H9 (cell line): ENCODE data around the gene PTX3. TPM values are rescaled to one million over a fixed set of nuclear protein-coding genes. Genes with fewer than 3 reads are reported as not detected.

Experiments used
- DNase-seq: peaks from one replicate; pipeline ENCODE4 v3.0.0-alpha.2; 2017
- H2AFZ ChIP-seq: one replicate; pipeline ENCODE4 v1.6.1; 2013; ENCODE audit warnings: mild to moderate bottlenecking, low read length, control low read depth, moderate library complexity
- H2AK5ac ChIP-seq: 2 replicates; pipeline ENCODE4 v1.6.1; 2013; ENCODE audit warnings: low read length, control low read depth, mixed read lengths; ENCODE audit not compliant: insufficient read length
- H2BK120ac ChIP-seq: one replicate; pipeline ENCODE4 v1.6.1; 2013; ENCODE audit warnings: low read depth, mild to moderate bottlenecking, low read length, control low read depth, inconsistent platforms; ENCODE audit not compliant: poor library complexity, severe bottlenecking
- H2BK12ac ChIP-seq: 2 replicates; pipeline ENCODE4 v1.6.1; 2013; ENCODE audit warnings: low read length, control low read depth, mixed read lengths, low read depth; ENCODE audit not compliant: insufficient read length
- H2BK15ac ChIP-seq: 2 replicates; pipeline ENCODE4 v1.6.1; 2013; ENCODE audit warnings: low read depth, low read length, control low read depth
- H2BK20ac ChIP-seq: one replicate; pipeline ENCODE4 v1.6.1; 2013; ENCODE audit warnings: low read depth, mild to moderate bottlenecking, low read length, control low read depth, inconsistent platforms; ENCODE audit not compliant: poor library complexity, severe bottlenecking
- H2BK5ac ChIP-seq: 2 replicates; pipeline ENCODE4 v1.6.1; 2013; ENCODE audit warnings: low read length, control low read depth, mixed read lengths; ENCODE audit not compliant: insufficient read length
- H3K14ac ChIP-seq: 2 replicates; pipeline ENCODE4 v1.6.1; 2013; ENCODE audit warnings: low read length, control low read depth; ENCODE audit not compliant: insufficient read depth
- H3K18ac ChIP-seq: 2 replicates; pipeline ENCODE4 v1.6.1; 2013; ENCODE audit warnings: low read depth, mild to moderate bottlenecking, mixed read lengths, low read length, control low read depth; ENCODE audit not compliant: insufficient read length
- H3K23ac ChIP-seq: 2 replicates; pipeline ENCODE4 v1.6.1; 2013; ENCODE audit warnings: low read length, control low read depth, mixed read lengths, low read depth; ENCODE audit not compliant: insufficient read length
- H3K23me2 ChIP-seq: 2 replicates; pipeline ENCODE4 v1.6.1; 2013; ENCODE audit warnings: low read depth, mild to moderate bottlenecking, mixed read lengths, low read length, control low read depth; ENCODE audit not compliant: insufficient read length, poor library complexity, severe bottlenecking
- H3K27ac ChIP-seq: 2 replicates; pipeline ENCODE4 v1.5.1; 2013; ENCODE audit warnings: low read length, control low read depth, mixed read lengths, low read depth; ENCODE audit not compliant: insufficient read length
- H3K27me3 ChIP-seq: 2 replicates; pipeline ENCODE4 v1.6.1; 2013; ENCODE audit warnings: low read length, control low read depth, inconsistent platforms; ENCODE audit not compliant: insufficient read depth
- H3K4ac ChIP-seq: 2 replicates; pipeline ENCODE4 v1.6.1; 2013; ENCODE audit warnings: low read depth, mild to moderate bottlenecking, control low read depth, inconsistent platforms, low read length, moderate library complexity
- H3K4me1 ChIP-seq: 2 replicates; pipeline ENCODE4 v1.6.1; 2013; ENCODE audit warnings: low read length, control low read depth, inconsistent platforms; ENCODE audit not compliant: insufficient read depth
- H3K4me2 ChIP-seq: 2 replicates; pipeline ENCODE4 v1.6.1; 2013; ENCODE audit warnings: low read length, control low read depth, mixed read lengths; ENCODE audit not compliant: insufficient read length, insufficient read depth
- H3K56ac ChIP-seq: 2 replicates; pipeline ENCODE4 v1.6.1; 2013; ENCODE audit warnings: low read depth, mild to moderate bottlenecking, mixed read lengths, low read length, control low read depth; ENCODE audit not compliant: insufficient read length
- H3K79me1 ChIP-seq: 2 replicates; pipeline ENCODE4 v1.6.1; 2013; ENCODE audit warnings: low read depth, mild to moderate bottlenecking, moderate library complexity, low read length, control low read depth, inconsistent platforms; ENCODE audit not compliant: insufficient read depth, poor library complexity, severe bottlenecking
- H3K79me2 ChIP-seq: 2 replicates; pipeline ENCODE4 v1.6.1; 2013; ENCODE audit warnings: low read length, control low read depth, inconsistent platforms; ENCODE audit not compliant: insufficient read depth
- H3K9ac ChIP-seq: 2 replicates; pipeline ENCODE4 v1.6.1; 2013; ENCODE audit warnings: low read length, control low read depth, mixed read lengths; ENCODE audit not compliant: insufficient read length; ENCODE audit errors: extremely low read depth
- H3K9me3 ChIP-seq: one replicate; pipeline ENCODE4 v1.6.1; 2013; ENCODE audit warnings: low read depth, low read length, inconsistent platforms; ENCODE audit not compliant: control insufficient read depth
- H3T11ph ChIP-seq: one replicate; pipeline ENCODE4 v1.6.1; 2013; ENCODE audit warnings: mild to moderate bottlenecking, low read length, control low read depth, inconsistent platforms
- H4K20me1 ChIP-seq: one replicate; pipeline ENCODE4 v1.6.1; 2013; ENCODE audit not compliant: control insufficient read depth, insufficient read length, insufficient read depth
- H4K5ac ChIP-seq: 2 replicates; pipeline ENCODE4 v1.6.1; 2013; ENCODE audit warnings: low read depth, mild to moderate bottlenecking, mixed read lengths, low read length, control low read depth; ENCODE audit not compliant: insufficient read length
- H4K8ac ChIP-seq: replicated peaks from 2 replicates; pipeline ENCODE4 v1.6.1; 2013; ENCODE audit warnings: low read length, control low read depth, mixed read lengths, low read depth; ENCODE audit not compliant: insufficient read length
- H4K91ac ChIP-seq: 2 replicates; pipeline ENCODE4 v1.6.1; 2013; ENCODE audit warnings: low read depth, mild to moderate bottlenecking, moderate library complexity, mixed read lengths, low read length, control low read depth; ENCODE audit not compliant: insufficient read length
- H3K27ac Mint-ChIP-seq, 3 experiments: 2 replicates in 2 of 3; 3 replicates in 1 of 3; pipeline ENCODE4 v1.8.0; 2020 to 2021; ENCODE audit warnings: mixed read lengths in 3 of 3, mild to moderate bottlenecking in 1 of 3, moderate library complexity in 1 of 3
- H3K27me3 Mint-ChIP-seq: 2 replicates; pipeline ENCODE4 v1.8.0; 2021; ENCODE audit warnings: low read depth, mild to moderate bottlenecking, moderate library complexity, mixed read lengths
- H3K36me3 Mint-ChIP-seq, 3 experiments: 2 replicates in 2 of 3; 3 replicates in 1 of 3; pipeline ENCODE4 v1.8.0; 2020 to 2021; ENCODE audit warnings: low read depth in 3 of 3, mixed read lengths in 3 of 3; ENCODE audit not compliant: insufficient read depth in 1 of 3
- H3K4me1 Mint-ChIP-seq, 2 experiments: 2 replicates each; pipeline ENCODE4 v1.8.0; 2020; ENCODE audit warnings: mixed read lengths in 2 of 2
- H3K4me3 Mint-ChIP-seq, 2 experiments: 2 replicates in 1 of 2; 3 replicates in 1 of 2; pipeline ENCODE4 v1.8.0; 2020 to 2021; ENCODE audit warnings: mild to moderate bottlenecking in 2 of 2, mixed read lengths in 2 of 2, moderate library complexity in 1 of 2
- H3K9me3 Mint-ChIP-seq, 2 experiments: 2 replicates in 1 of 2; 3 replicates in 1 of 2; pipeline ENCODE4 v1.8.0; 2020; ENCODE audit warnings: mild to moderate bottlenecking in 2 of 2, mixed read lengths in 2 of 2, moderate library complexity in 1 of 2
- WGBS: extraction: QIAGEN DNeasy Blood & Tissue Kit; methylation state at CpG from one replicate; pipeline ENCODE4 v1.1.7; 2013; ENCODE audit warnings: missing lambda C conversion rate, low lambda C conversion rate, mixed read lengths; ENCODE audit not compliant: insufficient read length; ENCODE audit errors: extremely low coverage; 5-methylcytosine and 5-hydroxymethylcytosine counted together
- total RNA-seq: library from RNA; stranded (reverse); gene quantifications from 2 replicates; pipeline ENCODE4 v1.2.1, GENCODE V29; 2021
- TF ChIP-seq, protein P1 (sequence below): fragments of 200-600 bp; sonication (generic); conservative IDR thresholded peaks from 3 replicates; pipeline ENCODE4 v1.8.0; 2021; ENCODE audit warnings: antibody characterized with exemption, mild to moderate bottlenecking

The PTX3 gene
- total RNA-seq, 1 experiment from 2014 or later: 0.11 TPM

DNA sequence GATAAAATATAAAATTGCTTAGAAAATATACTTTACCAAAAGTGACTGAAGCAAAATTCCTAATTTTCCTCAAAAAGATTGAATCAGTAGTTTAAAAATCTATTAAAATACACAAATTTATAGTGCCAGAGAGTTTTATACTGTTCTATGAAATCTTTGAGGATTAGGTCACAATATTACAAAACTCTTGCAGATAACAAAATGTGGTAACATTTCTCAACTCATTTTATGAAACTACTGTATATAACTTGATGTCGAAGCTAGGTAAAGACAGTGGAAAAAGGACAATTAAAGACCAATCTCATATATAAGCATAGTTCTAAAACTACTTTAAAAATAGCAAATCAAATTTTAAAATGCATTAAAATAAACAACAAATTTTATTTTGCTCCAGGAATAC lies 50.7 kb downstream of the PTX3 start:
- H2BK120ac ChIP-seq: no peak overlapping the region
- no peak overlapping the region for H3K23ac ChIP-seq
- no peak overlapping the region for H3T11ph ChIP-seq
- H4K5ac ChIP-seq: no peak overlapping the region
- H3K27ac Mint-ChIP-seq: no peak overlapping the region
- no peak overlapping the region for H3K14ac ChIP-seq
- no peak overlapping the region for H3K27ac ChIP-seq
- peaks cover 0 to 3% (median 0%) of the 10 kb centered on the region in 3 experiments; a peak in 2 of 7 replicates for H3K36me3 Mint-ChIP-seq
- H3K18ac ChIP-seq: no peak overlapping the region
- no peak overlapping the region for H4K91ac ChIP-seq
- DNase-seq: no peak
- H3K9me3 ChIP-seq: no peaks in the 10 kb centered on the region
- no CpG with 5 or more reads among the region's 1 CpG for WGBS
- H2BK15ac ChIP-seq: no peak overlapping the region
- no peaks in the 10 kb centered on the region for H3K4me1 ChIP-seq
- H2BK5ac ChIP-seq: no peak overlapping the region
- H2BK12ac ChIP-seq: no peak overlapping the region
- H3K4me1 Mint-ChIP-seq: peaks cover 5 to 7% of the 10 kb centered on the region in 2 experiments
- H2BK20ac ChIP-seq: no peak overlapping the region
- H3K4me2 ChIP-seq: no peak overlapping the region
- H3K4ac ChIP-seq: no peak overlapping the region
- no peak overlapping the region for H2AK5ac ChIP-seq
- H3K4me3 Mint-ChIP-seq: no peak overlapping the region
- H3K23me2 ChIP-seq: no peaks in the 10 kb centered on the region
- H3K27me3 ChIP-seq: no peaks in the 10 kb centered on the region
- TF ChIP-seq, protein P1, sequence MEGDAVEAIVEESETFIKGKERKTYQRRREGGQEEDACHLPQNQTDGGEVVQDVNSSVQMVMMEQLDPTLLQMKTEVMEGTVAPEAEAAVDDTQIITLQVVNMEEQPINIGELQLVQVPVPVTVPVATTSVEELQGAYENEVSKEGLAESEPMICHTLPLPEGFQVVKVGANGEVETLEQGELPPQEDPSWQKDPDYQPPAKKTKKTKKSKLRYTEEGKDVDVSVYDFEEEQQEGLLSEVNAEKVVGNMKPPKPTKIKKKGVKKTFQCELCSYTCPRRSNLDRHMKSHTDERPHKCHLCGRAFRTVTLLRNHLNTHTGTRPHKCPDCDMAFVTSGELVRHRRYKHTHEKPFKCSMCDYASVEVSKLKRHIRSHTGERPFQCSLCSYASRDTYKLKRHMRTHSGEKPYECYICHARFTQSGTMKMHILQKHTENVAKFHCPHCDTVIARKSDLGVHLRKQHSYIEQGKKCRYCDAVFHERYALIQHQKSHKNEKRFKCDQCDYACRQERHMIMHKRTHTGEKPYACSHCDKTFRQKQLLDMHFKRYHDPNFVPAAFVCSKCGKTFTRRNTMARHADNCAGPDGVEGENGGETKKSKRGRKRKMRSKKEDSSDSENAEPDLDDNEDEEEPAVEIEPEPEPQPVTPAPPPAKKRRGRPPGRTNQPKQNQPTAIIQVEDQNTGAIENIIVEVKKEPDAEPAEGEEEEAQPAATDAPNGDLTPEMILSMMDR: no peak
- no peak overlapping the region for H2AFZ ChIP-seq
- no peaks in the 10 kb centered on the region for H3K27me3 Mint-ChIP-seq
- no peaks in the 10 kb centered on the region for H4K20me1 ChIP-seq
- H3K79me2 ChIP-seq: no peaks in the 10 kb centered on the region
- no peaks in the 10 kb centered on the region for H3K79me1 ChIP-seq
- H3K9ac ChIP-seq: no peak overlapping the region
- no peak overlapping the region for H4K8ac ChIP-seq
- peaks cover 3 to 4% of the 10 kb centered on the region in 2 experiments; a peak in 4 of 5 replicates for H3K9me3 Mint-ChIP-seq
- no peak overlapping the region for H3K56ac ChIP-seq
